K562 (cell line): ENCODE results near the gene TEX52. TPM values are rescaled to one million over a fixed set of nuclear protein-coding genes. Genes with fewer than 3 reads are reported as not detected.

Experiments used
- ATF7 ChIP-seq: fragments of 450-650 bp; IDR thresholded peaks from 2 replicates; pipeline ENCODE4 v1.7.1; 2014; ENCODE audit warnings: mild to moderate bottlenecking, moderate library complexity
- BDP1 ChIP-seq: IDR thresholded peaks from 3 replicates; pipeline ENCODE4 v1.6.1; 2011; ENCODE audit not compliant: insufficient read length, insufficient read depth
- BMI1 ChIP-seq: fragments of 150-350 bp; IDR thresholded peaks from 2 replicates; pipeline ENCODE4 v1.6.1; 2014; ENCODE audit warnings: low read length
- CHD2 ChIP-seq: IDR thresholded peaks from 2 replicates; pipeline ENCODE4 v1.6.1; 2011; ENCODE audit warnings: low read depth, low read length
- EP400 ChIP-seq: fragments of 450-650 bp; IDR thresholded peaks from 2 replicates; pipeline ENCODE4 v1.6.1; 2017; ENCODE audit warnings: antibody characterized with exemption, mild to moderate bottlenecking, moderate library complexity
- FOXA1 ChIP-seq: fragments of 450-650 bp; IDR thresholded peaks from 2 replicates; pipeline ENCODE4 v1.6.1; 2016; ENCODE audit warnings: mild to moderate bottlenecking, borderline replicate concordance
- GABPA ChIP-seq: fragments of 200-800 bp; sonication (Bioruptor generic); conservative IDR thresholded peaks from 2 replicates; pipeline ENCODE4 v1.6.1; 2016; ENCODE audit warnings: low read depth, missing genetic modification characterization, missing compliant biosample characterization
- NFIX ChIP-seq: fragments of 250-450 bp; sonication (Bioruptor Pico); IDR thresholded peaks from 2 replicates; pipeline ENCODE4 v1.4.0; 2020; ENCODE audit warnings: low read depth, mild to moderate bottlenecking, moderate library complexity
- NFXL1 ChIP-seq: fragments of 450-650 bp; formaldehyde crosslinking; IDR thresholded peaks from 2 replicates; pipeline ENCODE4 v1.4.0; 2021; ENCODE audit warnings: mild to moderate bottlenecking
- POLR2B ChIP-seq: fragments of 450-650 bp; IDR thresholded peaks from 2 replicates; pipeline ENCODE4 v1.6.1; 2018; ENCODE audit warnings: low read depth; ENCODE audit not compliant: partially characterized antibody
- RBBP5 ChIP-seq: fragments of 200-600 bp; sonication (generic); IDR thresholded peaks from 2 replicates; pipeline ENCODE4 v1.6.1; 2012; ENCODE audit warnings: borderline replicate concordance, mild to moderate bottlenecking, low read length, control low read depth, inconsistent platforms; ENCODE audit not compliant: insufficient read depth, poor library complexity, severe bottlenecking
- SREBF2 ChIP-seq: sonication (generic); formaldehyde crosslinking; IDR thresholded peaks from 2 replicates; pipeline ENCODE4 v1.4.0; 2020; ENCODE audit warnings: mild to moderate bottlenecking, missing genetic modification reagents
- TBL1XR1 ChIP-seq, 2 experiments: IDR thresholded peaks; 2 replicates each; pipeline ENCODE4 v1.6.1; 2012; ENCODE audit warnings: improper control_type of control experiment in 2 of 2, low read length in 2 of 2, mild to moderate bottlenecking in 1 of 2
- TEAD1 ChIP-seq, 2 experiments: fragments of 450-650 bp in 1 of 2; sonication (generic) in 1 of 2; formaldehyde crosslinking; IDR thresholded peaks; 2 replicates each; pipeline versions ENCODE4 v1.4.0 to v1.8.0; 2020 to 2022; ENCODE audit warnings: mild to moderate bottlenecking in 2 of 2, missing genetic modification reagents in 1 of 2
- ZC3H11A ChIP-seq: IDR thresholded peaks from 2 replicates; pipeline ENCODE4 v1.6.1; 2012; ENCODE audit warnings: low read depth, low read length, improper control_type of control experiment
- ZFX ChIP-seq: sonication (generic); formaldehyde crosslinking; IDR thresholded peaks from 2 replicates; pipeline ENCODE4 v1.8.0; 2022; ENCODE audit warnings: mild to moderate bottlenecking, missing genetic modification reagents, moderate library complexity
- ZNF134 ChIP-seq: fragments of 250-450 bp; sonication (Bioruptor Pico); conservative IDR thresholded peaks from 2 replicates; pipeline ENCODE4 v1.4.0; 2020
- ZNF354B ChIP-seq: fragments of 250-450 bp; sonication (Bioruptor Pico); IDR thresholded peaks from 2 replicates; pipeline ENCODE4 v1.4.0; 2020
- ZNF717 ChIP-seq: fragments of 250-450 bp; sonication (Bioruptor Pico); IDR thresholded peaks from 2 replicates; pipeline ENCODE4 v1.5.0; 2021
- polyA plus RNA-seq, 8 experiments: library from polyadenylated mRNA; depleted of rRNA in 4 of 8; stranded (reverse) in 5 of 8; unstranded in 3 of 8; fragments of >200 nt; fragmentation: Nextera tagmentation in 2 of 8; fragmentation: Illumina TruSeq in 1 of 8; extraction: Ambion mirVana in 2 of 8; extraction: Trizol in 1 of 8; gene quantifications; 2 replicates each; pipeline versions ENCODE4 v1.2.1 to v1.2.3, GENCODE V29; 2011 to 2014; ENCODE audit warnings: inconsistent platforms in 1 of 8, missing spikeins in 1 of 8
- total RNA-seq, 7 experiments: library from RNA; depleted of rRNA in 6 of 7; stranded (reverse); fragments of >200 nt in 6 of 7; fragmentation: Illumina TruSeq in 2 of 7; extraction: Trizol in 2 of 7; gene quantifications; 2 replicates each; pipeline versions ENCODE4 v1.2.1 to v1.2.3, GENCODE V29; 2011 to 2021; ENCODE audit warnings: low replicate concordance in 1 of 7
- TF ChIP-seq, protein P1 (sequence below): fragments of 450-650 bp; IDR thresholded peaks from 2 replicates; pipeline ENCODE4 v1.6.1; 2016; ENCODE audit warnings: borderline replicate concordance
- TF ChIP-seq, protein P2 (sequence below): sonication (generic); formaldehyde crosslinking; IDR thresholded peaks from 2 replicates; pipeline ENCODE4 v1.8.1; 2023; ENCODE audit warnings: mild to moderate bottlenecking, missing genetic modification reagents
- TF ChIP-seq, protein P3 (sequence below): fragments of 250-450 bp; sonication (Bioruptor Pico); IDR thresholded peaks from 2 replicates; pipeline ENCODE4 v1.5.0; 2020; ENCODE audit warnings: mild to moderate bottlenecking

TEX52 gene
- total and polyA plus RNA-seq, 9 of the 15 experiments (the other 6 are each of a cell fraction or from before 2014, with no cell fraction given): not detected

DNA sequence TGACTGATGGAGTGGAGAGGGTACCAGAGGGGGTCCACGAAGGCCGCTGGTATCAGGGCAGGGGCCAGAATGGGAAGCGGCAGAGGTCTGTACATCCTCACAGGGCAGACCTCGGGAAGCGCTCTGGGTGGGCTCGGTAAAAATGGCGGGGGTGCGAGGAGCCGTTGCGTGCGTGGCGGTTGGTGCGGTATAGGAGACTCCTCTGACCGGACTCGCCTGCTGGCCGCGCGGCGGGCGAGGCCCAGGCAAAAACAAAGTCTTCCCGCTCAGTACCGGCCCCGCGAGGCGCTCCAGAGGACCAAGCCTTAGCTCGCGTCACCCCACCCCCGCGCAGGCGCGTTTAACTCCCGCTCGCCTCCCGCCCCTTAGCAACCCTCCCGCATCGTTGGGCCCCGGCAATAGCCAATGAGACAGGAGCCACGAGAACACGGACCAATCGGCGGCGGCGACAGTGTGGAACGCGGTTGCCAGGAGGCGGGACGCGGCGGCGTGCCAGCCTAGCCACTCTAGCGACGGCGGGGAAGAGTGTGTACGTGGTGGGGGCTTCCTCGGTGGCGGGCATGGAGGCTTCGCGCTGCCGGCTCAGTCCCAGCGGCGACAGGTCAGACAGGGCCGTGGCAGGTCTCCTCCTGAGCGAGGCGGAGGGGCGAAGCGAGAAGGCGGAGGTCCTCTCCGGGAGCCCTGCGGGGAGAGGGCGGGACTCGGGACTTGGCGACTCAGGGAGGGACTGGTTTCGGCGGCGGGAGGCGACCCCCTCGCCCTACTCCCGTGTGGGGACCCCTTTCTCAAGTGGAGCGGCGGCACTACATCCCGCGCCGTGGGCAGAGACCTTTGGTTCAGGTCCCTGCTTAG is 33.8 kb upstream of the TEX52 start, which contains the start of gene TULP3 (continued):
- TF ChIP-seq BDP1 (no peak), TBL1XR1 (IDR thresholded peaks at IDR 0.05; ENCODE audit: low read length in 2 of 2) (no peak), ZNF134 (no peak), ATF7 (peak; percentile 59; the same call in 1 of the 2 replicates), ZC3H11A (no peak), GABPA (tag) (0 out of 2 replicates have a peak, but pooled peaks have one; percentile 11), NFXL1 (CRISPR knock-in tag) (no peak), ZNF717 (CRISPR knock-in tag) (no peak), ZFX (CRISPR knock-in tag) (peak; percentile 81), FOXA1 (no peak), SREBF2 (CRISPR knock-in tag) (no peak), RBBP5 (no peak), CHD2 (peak; percentile 77), BMI1 (no peak), EP400 (peak; percentile 64; the same call in 1 of the 2 replicates), POLR2B (peak; percentile 48), NFIX (CRISPR knock-in tag) (no peak), TEAD1 (CRISPR knock-in tag; IDR thresholded peaks at IDR 0.05) (no peak), ZNF354B (CRISPR knock-in tag) (no peak)
- TF ChIP-seq, protein P1, sequence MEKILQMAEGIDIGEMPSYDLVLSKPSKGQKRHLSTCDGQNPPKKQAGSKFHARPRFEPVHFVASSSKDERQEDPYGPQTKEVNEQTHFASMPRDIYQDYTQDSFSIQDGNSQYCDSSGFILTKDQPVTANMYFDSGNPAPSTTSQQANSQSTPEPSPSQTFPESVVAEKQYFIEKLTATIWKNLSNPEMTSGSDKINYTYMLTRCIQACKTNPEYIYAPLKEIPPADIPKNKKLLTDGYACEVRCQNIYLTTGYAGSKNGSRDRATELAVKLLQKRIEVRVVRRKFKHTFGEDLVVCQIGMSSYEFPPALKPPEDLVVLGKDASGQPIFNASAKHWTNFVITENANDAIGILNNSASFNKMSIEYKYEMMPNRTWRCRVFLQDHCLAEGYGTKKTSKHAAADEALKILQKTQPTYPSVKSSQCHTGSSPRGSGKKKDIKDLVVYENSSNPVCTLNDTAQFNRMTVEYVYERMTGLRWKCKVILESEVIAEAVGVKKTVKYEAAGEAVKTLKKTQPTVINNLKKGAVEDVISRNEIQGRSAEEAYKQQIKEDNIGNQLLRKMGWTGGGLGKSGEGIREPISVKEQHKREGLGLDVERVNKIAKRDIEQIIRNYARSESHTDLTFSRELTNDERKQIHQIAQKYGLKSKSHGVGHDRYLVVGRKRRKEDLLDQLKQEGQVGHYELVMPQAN: peak; percentile 81; the same call in 1 of the 2 replicates
- TF ChIP-seq, protein P2, sequence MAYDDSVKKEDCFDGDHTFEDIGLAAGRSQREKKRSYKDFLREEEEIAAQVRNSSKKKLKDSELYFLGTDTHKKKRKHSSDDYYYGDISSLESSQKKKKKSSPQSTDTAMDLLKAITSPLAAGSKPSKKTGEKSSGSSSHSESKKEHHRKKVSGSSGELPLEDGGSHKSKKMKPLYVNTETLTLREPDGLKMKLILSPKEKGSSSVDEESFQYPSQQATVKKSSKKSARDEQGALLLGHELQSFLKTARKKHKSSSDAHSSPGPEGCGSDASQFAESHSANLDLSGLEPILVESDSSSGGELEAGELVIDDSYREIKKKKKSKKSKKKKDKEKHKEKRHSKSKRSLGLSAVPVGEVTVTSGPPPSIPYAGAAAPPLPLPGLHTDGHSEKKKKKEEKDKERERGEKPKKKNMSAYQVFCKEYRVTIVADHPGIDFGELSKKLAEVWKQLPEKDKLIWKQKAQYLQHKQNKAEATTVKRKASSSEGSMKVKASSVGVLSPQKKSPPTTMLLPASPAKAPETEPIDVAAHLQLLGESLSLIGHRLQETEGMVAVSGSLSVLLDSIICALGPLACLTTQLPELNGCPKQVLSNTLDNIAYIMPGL (CRISPR knock-in tag): no peak
- TF ChIP-seq, protein P3, sequence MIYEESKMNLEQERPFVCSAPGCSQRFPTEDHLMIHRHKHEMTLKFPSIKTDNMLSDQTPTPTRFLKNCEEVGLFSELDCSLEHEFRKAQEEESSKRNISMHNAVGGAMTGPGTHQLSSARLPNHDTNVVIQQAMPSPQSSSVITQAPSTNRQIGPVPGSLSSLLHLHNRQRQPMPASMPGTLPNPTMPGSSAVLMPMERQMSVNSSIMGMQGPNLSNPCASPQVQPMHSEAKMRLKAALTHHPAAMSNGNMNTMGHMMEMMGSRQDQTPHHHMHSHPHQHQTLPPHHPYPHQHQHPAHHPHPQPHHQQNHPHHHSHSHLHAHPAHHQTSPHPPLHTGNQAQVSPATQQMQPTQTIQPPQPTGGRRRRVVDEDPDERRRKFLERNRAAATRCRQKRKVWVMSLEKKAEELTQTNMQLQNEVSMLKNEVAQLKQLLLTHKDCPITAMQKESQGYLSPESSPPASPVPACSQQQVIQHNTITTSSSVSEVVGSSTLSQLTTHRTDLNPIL (CRISPR knock-in tag): no peak
